GM18519 (cell line): Measurements from ENCODE around the gene CEP57.
"Not testable (repeated sequence)": the region's sequence is repeated elsewhere in the genome, so short reads cannot be mapped to it uniquely, and the experiment has no call there.

ENCODE experiments used
- ATAC-seq: cut with Tn5 transposase; IDR thresholded peaks from one replicate; pipeline ENCODE4 v1.9.1; 2021; ENCODE audit warnings: mild to moderate bottlenecking, moderate library complexity; ENCODE audit not compliant: unreplicated experiment, low FRiP score

The CEP57 gene

GRCh38 chr11:95795627-95796295 is 5.5 kb downstream of the CEP57 start:
- no peak for ATAC-seq

DNA sequence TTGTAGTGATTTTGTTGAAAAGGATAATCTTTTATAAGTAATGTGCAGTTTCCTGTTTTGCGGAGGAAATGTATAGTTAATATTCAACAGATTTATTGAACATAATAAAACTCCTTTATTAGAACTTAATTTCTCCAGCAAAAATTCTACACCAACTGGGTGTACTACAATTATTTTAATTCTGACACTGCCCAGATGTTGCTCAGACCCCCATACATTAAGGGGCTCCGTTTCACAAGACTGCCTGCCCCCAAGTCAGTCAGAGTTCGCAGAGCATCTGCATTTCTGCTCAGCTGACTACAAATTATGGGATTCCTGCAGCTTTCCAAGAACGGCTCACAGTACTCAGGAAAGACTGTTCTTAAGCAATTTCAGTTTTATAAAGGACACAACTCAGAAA is 6.2 kb downstream of the CEP57 start:
- ATAC-seq, result no peak

DNA sequence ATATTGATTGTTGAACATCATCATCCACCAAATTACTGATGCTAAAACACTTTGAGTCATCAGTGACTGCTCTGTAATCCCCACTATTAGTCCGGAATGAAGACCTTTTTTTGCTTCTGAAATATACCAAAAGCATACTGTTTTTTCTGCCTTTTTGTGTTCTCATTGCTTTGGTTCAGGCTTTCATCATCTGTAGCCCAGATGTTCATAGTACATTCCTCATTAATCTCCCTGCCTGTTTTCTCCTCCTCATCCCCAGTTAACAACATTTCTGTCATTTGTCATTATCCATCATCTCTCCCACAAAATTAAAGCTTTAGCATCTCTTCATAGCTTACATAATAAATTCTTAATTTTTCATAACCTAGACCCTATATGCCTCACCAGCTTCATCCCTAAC is 9.2 kb downstream of the CEP57 start:
- no peak for ATAC-seq

- ATAC-seq, result no peak
These were observed 10.1 kb downstream of the CEP57 start for GRCh38 chr11:95800438-95800837.

- ATAC-seq, result no peak
These were observed 12.5 kb downstream of the CEP57 start for GRCh38 chr11:95802806-95803205.

DNA sequence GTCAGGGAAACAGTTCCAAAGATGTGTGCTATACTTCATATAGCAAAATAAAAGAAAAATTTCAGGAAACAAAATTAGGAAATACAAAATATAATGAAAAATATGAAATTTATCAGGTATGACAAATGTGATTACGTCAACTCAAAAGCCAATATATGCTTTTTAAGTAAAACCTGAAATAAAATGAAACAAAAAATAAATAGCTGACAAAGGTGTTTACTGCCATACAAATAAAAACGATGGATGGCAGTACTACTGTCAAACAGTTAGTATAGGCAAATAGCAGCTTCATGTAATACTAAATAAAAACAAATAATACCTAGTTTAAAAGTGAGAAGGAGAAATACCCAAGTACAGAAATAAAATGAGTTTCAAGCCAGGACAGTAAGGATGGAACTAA is 13.7 kb downstream of the CEP57 start:
- ATAC-seq, result no peak

- ATAC-seq, result no peak
These were observed 15.6 kb downstream of the CEP57 start for GRCh38 chr11:95805869-95806268.

DNA sequence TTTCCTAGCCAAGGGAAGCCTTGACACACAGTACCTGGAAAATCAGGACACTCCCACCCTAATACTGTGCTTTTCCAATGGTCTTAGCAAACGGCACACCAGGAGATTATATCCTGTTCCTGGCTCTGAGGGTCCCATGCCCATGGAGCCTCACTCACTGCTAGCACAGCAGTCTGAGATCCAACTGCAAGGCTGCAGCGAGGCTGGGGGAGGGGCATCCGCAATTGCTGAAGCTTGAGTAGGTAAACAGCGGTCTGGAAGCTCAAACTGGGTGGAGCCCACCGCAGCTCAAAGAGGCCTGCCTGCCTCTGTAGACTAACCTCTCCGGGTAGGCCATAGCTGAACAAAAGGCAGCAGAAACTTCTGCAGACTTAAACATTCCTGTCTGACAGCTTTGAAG is 16.2 kb downstream of the CEP57 start:
- not testable (repeated sequence) for ATAC-seq

DNA sequence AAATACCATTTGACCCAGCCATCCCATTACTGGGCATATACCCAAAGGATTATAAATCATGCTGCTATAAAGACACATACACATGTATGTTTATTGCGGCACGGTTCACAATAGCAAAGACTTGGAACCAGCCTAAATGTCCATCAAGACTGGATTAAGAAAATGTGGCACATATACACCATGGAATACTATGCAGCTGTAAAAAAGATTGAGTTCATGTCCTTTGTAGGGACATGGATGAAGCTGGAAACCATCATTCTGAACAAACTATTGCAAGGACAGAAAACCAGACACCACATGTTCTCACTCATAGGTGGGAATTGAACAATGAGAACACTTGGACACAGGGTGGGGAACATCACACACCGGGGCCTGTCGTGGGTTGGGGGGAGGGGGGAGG is 20.8 kb downstream of the CEP57 start:
- ATAC-seq, result not testable (repeated sequence)

DNA sequence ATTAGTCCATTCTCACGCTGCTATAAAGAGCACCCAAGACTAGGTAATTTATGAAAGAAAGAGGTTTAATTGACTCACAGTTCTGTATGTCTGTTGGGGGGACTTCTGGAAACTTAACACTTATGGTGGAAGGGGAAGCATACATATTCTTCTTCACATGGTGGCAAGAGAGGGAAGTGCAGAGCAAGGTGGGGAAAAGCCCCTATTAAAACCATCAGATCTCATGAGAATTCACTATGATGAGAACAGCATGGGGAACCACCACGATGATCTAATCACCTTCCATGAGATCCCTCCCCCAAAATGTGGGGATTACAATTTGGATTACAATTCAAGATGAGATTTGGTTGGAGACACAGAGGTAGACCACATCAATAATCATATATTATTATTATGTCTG is 25.7 kb downstream of the CEP57 start:
- ATAC-seq, result no peak

DNA sequence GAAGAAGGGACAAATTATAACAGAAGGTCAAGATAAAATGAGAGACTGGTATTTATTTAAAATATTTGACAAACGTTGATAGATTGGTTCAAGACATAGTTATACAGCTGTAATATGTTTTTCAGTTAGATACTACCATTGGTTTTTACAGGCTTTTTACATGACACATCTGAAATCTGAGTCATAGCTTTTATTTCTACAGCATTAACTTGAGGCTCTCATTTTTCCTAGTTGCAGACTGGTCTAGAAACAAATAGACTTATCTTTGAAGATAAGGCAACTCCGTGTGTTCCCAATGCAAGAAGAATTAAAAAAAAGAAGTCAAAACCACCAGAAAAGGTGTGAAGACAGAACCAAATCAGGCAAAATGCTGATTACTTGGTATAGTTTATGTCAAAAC is 31.3 kb downstream of the CEP57 start:
- ATAC-seq, result no peak

- ATAC-seq, result no peak
These were observed 37.4 kb downstream of the CEP57 start for GRCh38 chr11:95827696-95828095.

- ATAC-seq, result no peak
These were observed 39.4 kb downstream of the CEP57 start for GRCh38 chr11:95829580-95830259.

DNA sequence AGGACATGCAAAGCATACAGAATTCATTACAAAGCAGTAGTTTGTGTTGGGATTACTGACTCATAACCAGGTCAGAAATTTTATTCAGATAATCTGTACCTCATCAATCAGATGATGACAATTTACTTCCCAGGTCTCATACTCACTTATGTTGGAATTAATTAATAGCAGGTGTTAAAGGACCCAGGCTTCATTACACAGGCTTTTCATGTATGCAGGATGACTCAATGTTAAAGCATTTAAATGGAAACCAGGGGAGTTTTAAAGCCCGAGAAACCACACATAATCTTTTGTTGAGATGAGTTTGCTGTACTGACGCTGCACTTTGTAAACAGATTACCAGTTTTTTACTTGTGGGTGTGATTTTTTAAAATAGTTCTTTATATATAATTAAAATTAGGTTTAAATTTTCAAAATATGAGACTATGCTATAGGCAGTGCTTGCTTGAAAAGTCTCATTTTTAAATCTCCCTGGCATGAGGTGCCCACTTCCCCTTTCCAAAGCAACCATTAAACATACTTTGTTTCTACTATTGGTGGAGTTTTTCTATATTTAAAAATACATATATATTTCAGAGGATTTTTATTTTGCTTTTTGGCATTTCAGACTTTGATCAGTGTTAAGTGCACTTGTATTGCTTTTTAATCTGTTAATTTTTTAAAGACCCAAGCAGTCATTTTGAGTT is 41.0 kb downstream of the CEP57 start:
- ATAC-seq, result no peak

DNA sequence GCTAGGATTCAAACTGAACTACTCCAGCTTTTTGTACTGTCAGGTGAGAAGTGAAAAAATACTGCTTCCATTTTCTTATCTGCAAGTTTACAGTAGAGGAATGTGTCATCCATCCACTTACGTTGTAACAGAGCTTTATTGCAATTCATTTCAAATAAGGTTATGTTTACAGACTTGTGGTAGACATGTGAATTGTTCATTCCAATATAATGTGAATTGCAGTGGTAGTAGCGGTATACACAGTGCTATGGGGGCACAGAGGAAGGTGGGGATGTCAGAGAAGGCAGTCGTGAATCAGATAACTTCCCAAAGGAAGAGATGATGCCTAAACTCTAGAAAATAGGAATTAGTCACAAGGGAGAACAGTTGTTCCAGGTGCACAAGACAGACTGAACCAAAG is 42.5 kb downstream of the CEP57 start:
- ATAC-seq, result no peak

- no peak for ATAC-seq
These were observed 43.1 kb downstream of the CEP57 start for GRCh38 chr11:95833378-95833777.

DNA sequence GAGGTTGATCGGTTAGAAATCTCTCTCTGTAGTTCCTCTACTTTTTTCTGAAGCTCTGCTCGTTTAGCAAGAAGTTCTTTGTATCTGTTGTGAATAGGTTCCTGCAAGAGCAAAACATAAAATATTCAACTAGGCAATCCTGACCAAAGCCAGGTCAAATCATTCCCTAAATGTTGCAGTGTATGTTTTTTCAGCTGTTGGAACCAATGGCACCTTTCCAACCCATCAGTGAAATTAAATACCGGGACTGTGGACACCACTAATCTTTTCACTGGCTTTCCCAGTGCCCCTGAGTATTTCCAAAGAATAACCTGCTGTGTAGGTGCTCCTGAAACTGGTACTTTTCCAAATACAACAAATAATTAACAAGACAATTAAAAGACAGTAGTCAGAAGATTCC is 45.1 kb downstream of the CEP57 start:
- no peak for ATAC-seq

GRCh38 chr11:95835768-95836488 is 45.6 kb downstream of the CEP57 start:
- ATAC-seq, result peak; percentile 95

GRCh38 chr11:95845167-95845566 is 54.9 kb downstream of the CEP57 start:
- ATAC-seq, result no peak

DNA sequence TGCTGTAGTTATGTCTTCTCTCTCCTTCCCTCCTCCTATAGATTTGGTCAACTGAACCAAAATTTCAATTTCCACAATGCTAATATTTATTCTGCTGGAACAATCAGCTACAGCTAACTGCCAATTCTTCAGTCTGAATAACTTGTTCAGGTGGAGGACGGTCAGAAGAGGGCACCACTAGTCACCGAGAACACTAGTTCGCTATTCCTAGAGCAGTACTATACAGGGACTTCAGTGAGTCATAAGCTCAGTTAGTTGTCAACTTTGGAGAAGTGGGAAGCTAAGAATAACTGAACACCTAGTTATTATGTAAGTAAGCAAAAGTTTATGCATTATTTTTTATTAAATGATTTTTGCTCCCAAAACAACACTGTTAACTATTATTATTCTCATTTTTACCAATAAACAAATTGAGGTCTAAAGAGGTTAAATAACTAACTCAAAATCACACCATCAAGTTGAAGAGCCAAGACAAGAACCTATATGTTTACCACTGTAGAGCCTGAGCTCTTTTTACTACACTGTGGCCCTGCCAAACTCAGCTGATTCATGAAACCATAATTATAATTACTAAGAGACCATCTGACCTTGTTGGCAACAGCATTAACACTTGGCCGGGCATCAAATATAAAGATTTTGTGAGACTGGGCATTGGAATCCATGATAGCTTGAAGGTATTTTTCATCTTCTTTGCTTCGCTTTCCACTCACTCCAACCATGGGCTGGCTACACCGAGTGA is 59.0 kb downstream of the CEP57 start:
- ATAC-seq, result peak; percentile 56
